NOMO-1 treated with dmso at 0.1 percent for 144 hours (cell line): ENCODE data around the gene HNF1A.
"Not testable (repeated sequence)": the region's sequence is repeated elsewhere in the genome, so short reads cannot be mapped to it uniquely, and the experiment has no call there.

Source experiments
- DNase-seq: peaks from one replicate; lab custom pipeline; 2025; ENCODE audit not compliant: unreplicated experiment; lab: John Stamatoyannopoulos, UW

Gene HNF1A

DNA sequence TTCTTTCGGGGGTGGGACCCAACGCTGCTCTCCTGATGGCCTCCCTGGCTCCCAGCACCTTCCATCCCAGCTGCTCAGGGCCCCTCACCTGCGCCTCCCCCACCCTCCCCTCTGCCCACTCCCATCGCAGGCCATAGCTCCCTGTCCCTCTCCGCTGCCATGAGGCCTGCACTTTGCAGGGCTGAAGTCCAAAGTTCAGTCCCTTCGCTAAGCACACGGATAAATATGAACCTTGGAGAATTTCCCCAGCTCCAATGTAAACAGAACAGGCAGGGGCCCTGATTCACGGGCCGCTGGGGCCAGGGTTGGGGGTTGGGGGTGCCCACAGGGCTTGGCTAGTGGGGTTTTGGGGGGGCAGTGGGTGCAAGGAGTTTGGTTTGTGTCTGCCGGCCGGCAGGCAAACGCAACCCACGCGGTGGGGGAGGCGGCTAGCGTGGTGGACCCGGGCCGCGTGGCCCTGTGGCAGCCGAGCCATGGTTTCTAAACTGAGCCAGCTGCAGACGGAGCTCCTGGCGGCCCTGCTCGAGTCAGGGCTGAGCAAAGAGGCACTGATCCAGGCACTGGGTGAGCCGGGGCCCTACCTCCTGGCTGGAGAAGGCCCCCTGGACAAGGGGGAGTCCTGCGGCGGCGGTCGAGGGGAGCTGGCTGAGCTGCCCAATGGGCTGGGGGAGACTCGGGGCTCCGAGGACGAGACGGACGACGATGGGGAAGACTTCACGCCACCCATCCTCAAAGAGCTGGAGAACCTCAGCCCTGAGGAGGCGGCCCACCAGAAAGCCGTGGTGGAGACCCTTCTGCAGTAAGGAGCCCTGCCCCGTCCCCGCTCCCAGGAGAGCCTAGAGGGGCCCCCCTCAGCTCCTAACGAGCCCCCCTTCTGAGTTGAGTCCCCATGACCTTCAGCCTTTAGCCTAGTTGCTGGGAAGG, at the start of gene HNF1A:
TSS of gene HNF1A (plus strand) at position 248 of the 924 bp plus-strand sequence. CDS start at position 474, 226 bp downstream.
- DNase-seq, result no peak

DNA sequence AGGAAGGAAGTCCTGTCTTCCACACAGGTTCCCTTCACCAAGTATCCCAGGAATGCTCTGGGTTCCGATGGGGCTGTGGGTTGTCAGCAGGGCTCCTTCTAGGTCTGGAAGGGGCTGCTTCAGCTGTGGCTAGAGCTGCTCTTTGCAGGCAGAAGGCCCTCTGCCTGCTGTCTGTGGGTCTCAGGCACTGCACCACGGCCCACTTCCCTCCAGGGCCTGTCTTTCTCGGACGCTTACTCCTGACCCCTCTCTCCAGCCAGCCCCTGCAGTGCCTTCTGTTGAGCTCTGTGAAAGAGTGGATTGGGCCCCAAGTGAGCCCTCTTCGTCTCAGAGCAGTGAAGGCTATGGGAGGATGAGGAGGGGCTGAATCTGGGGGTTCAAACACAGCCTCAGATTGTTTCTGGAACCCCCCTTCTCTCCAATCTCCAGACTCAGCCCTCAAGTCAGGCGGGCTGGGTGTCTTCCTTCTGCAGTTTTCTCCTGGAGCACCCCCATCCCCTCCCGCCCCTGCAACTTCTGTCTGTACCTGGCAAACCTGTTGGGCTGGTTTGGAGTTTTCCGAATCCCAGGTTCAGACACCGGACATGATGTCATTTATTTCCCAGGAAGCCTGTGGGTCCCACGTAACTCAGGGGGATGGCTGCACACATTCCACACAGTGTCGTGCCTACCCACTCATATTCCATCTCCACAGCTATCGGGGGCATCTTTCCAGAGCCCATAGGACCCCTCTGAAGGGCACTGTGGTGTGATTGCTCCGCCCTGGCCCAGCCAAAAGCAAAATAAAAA, 49.3 kb upstream of the HNF1A start:
- no peak for DNase-seq

DNA sequence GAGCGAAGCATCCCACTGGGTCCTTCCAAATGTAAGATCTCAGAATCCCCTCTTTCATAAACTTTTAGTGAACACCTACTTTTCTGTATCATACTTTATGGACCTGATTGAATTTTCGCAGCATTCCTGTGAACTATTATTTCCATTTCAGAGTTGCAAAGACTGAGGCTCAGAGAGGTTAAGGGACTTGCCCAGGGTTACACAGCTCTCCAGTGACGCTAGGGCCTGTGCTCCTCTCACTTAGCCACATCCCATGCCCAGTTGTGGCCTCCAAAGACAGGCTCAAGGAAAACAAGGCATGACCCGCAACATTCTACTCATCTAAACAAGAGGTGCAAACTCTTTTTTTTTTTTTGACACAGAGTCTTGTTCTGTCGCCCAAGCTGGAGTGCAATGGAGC, 48.3 kb upstream of the HNF1A start:
- no peak for DNase-seq

GRCh38 chr12:120932058-120932457, 46.3 kb upstream of the HNF1A start:
- DNase-seq, result no peak

DNA sequence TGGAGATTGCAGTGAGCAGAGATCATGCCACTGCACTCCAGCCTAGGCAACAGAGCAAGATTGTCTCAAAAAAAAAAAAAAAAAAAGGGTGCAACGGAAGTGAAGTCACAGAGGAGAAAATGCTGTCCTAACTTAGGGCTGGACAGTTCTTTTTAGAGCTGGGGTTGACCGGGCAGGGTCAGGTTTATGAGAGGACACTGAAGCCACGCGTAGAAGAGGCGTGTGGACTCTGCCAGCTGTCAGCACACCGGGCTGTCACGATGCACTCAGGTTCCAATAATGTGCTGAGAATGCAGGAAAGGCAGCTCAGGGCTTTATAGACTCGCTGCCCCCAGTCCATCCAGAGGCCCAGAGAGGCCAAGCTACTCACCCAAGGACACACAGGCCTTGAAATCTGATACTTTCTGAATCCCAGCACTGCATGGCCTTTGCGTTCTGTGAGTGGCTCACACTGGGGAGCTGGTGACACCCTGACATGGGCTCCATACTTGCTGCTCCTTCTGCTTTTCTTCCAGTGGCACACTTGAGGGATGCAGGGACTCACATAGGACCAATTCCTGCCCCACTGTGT, 45.3 kb upstream of the HNF1A start:
- DNase-seq, result no peak

DNA sequence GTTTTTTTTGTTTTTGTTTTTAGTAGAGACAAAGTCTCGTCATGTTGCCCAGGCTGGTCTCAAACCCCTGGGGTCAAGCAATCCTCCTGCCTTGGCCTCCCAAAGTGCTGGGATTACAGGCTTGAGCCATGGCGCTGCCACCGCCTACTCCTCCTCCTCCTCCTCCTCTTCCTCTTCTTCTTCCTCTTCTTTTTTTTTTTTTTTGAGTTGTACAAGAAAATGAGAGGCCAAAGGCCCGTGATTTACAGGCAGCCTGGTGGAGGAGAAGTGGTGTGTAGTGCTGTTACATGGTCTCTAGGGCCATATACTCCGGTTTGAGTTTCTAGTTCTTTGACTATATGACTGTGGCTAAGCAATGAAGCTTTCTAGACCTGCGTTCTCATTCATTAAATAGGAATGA, 44.6 kb upstream of the HNF1A start:
- no peak for DNase-seq

DNA sequence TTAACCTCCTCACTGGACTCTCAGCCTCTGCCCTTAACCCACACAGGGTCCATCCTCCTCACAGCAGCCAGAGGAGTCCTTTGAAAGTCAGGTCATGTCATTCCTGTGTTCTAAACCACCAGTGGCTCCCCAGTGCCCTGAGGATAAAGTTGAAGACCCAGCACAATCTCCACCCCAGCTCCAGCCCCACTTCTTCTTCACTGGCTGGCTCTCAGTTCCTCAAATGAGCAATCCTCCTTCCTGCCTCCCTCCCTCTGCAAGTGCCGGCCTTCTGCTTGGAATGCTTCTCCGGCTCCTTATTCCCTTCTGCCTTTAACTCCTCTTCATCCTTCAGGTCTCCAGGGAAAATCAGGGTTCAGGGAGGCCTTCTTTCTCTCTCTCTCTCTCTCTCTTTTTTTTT, 42.1 kb upstream of the HNF1A start:
- peak; percentile 40 for DNase-seq

DNA sequence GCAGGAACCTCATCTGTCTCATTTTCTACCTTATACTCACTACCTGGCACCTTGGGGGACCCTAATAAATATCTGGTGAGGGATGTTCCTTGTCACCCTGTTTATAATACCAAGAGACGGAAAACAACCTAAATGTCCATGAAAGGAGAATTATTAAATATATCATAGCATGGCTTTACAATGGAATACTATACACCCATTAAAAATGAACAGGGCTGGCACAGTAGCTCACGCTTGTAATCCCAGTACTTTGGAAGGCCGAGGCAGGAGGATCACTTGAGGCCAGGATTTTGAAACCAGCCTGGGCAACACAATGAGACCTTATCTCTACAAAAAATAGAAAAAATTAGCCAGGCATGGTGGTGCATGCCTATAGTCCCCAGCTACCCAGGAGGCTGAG, 39.8 kb upstream of the HNF1A start:
- no peak for DNase-seq

GRCh38 chr12:120939523-120939922, 38.8 kb upstream of the HNF1A start:
- DNase-seq, result peak; percentile 82

DNA sequence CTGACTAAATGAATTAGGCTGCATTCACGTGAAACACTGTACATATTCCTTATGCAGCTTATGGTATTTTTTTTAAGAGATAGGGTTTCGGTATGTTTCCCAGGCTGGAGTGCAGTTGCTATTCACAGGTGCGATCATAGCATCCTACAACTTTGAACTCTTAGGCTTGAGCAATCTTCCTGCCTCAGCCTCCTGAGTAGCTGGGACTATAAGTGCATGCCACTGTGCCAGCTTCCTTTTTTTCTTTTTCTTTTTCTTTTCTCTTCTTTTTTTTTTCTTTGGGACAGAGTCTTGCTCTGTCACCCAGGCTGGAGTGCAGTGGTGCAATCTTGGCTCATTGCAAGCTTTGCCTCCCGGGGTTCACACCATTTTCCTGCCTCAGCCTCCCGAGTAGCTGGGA, 38.3 kb upstream of the HNF1A start:
- no peak for DNase-seq

GRCh38 chr12:120940799-120941198, 37.5 kb upstream of the HNF1A start:
- DNase-seq, result no peak

DNA sequence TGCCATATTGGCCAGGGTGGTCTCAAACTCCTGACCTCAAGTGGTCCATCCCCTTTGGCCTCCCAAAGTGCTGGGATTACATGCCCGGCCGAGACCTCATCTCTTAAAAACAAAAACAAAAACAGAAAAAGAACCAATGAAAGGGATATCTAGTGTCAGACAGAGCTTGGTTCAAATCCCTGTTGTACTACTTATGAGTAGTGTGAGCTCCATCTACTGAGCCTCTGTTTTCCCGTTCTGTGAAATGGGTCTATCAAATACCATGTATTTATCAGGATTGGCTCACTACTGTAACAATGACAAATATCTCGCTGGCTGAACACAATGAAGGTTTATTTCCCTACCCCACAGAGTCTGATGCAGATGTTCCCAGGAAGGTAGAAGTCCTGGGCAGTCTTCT, 36.9 kb upstream of the HNF1A start:
- DNase-seq, result no peak

DNA sequence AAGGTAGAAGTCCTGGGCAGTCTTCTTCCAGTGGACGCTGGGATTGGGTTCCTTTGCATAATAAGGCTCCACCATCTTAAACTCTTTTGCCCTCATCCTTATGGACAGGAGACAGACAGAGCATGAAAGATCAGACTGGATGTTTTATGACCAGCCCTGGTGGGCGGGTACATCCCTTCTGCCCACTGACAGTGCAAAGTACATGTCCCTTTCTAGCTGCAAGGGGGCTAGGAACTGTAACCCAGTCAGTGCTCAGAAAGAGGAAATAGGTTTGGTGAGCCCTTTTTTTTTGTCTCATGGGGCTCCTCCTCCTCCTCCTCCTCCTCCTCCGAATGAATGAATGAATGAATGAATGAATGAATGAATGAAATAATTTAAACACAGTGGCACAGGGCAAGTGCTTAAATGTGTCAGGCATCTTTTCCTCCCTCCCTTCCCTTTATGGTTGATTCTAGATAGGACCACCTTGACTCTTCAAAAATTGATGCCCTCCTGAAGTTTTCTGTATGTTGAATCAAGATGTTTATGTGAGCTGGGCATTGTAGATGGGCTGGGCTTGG, 36.4 kb upstream of the HNF1A start:
- no peak for DNase-seq

GRCh38 chr12:120943482-120943881, 34.9 kb upstream of the HNF1A start:
- DNase-seq, result no peak

- DNase-seq, result no peak
These were observed 33.6 kb upstream of the HNF1A start for GRCh38 chr12:120944645-120945217.

DNA sequence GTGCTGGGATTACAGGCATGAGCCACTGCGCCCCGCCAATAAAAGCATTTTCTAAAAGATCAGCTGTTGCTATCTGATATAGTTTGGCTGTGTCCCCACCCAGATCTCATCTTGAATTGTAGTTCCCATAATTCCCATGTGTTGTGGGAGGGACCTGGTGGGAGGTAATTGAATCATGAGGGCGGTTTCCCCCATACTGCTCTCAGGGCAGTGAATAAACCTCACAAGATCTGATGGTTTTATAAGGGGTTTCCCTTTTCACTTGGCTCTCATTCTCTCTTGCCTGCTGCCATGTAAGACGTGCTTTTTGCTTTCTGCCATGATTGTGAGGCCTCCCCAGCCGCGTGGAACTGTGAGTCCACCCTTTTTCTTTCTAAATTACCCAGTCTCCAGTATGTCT, 32.8 kb upstream of the HNF1A start:
- not testable (repeated sequence) for DNase-seq

- not testable (repeated sequence) for DNase-seq
These were observed 28.0 kb upstream of the HNF1A start for GRCh38 chr12:120950260-120950799.

DNA sequence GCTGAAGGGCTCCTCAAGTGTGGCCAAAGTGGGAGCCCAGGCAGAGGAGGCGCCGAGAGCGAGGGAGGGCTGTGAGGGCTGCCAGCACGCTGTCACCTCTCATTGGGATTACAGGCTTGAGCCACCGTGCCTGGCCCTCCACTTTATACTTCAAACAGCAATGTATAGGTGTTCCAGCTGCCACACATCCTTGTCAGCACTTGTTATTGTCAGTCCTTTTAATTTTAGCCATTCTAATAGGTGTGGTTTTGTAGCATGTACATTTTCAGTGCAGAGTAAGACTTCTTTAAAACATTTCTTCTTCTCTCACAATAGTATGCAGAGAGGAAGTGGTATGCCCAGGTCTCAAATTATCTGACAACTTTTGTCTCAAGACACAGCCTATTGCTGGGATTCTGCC, 27.5 kb upstream of the HNF1A start:
- no peak for DNase-seq

DNA sequence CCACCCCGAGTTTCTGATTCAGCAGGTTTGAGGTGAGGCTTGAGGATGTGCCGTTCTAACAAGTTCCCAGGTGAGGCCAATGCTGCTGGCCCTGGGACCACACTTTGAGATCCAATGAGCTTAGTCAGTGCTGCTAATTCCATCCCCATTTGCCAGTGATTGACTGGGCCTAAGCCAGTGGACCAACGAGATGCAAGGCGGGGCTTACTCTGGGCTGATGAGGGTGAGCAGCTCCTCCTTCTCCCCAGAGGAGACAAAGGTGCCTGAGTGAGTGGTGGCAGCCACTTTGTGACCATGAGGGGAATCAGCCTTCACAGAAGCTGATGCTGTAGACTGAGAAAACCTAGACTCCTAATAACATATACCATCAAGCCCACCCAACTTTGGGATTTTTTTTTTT, 23.1 kb upstream of the HNF1A start:
- no peak for DNase-seq

GRCh38 chr12:120956579-120957300, 21.6 kb upstream of the HNF1A start:
- DNase-seq, result no peak
